HG03558 (cell line): Measurements from ENCODE around the gene CDH26.
"Not testable (repeated sequence)": the region's sequence is repeated elsewhere in the genome, so short reads cannot be mapped to it uniquely, and the experiment has no call there.

Experiments
- ATAC-seq: cut with Tn5 transposase; IDR thresholded peaks from one replicate; pipeline ENCODE4 v1.9.1; 2021; ENCODE audit warnings: moderate number of reproducible peaks; ENCODE audit not compliant: unreplicated experiment; ENCODE audit errors: extremely low read depth

CDH26 gene

GRCh38 chr20:59940129-59940955 is 17.9 kb upstream of the CDH26 start, which contains the start of the genes FAM217B and PPP1R3D:
TSS of gene FAM217B (plus strand) at chr20:59940389. CDS start at chr20:59943944, 3,555 bp downstream.
TSS of gene PPP1R3D (minus strand) at chr20:59940305. CDS start at chr20:59939931, 374 bp downstream.
- peak; percentile 87 for ATAC-seq

GRCh38 chr20:59940956-59941294 is 17.3 kb upstream of the CDH26 start:
- no peak for ATAC-seq

- ATAC-seq = no peak
Measured at GRCh38 chr20:59942245-59942644, 16.0 kb upstream of the CDH26 start.

- ATAC-seq = no peak
Measured at GRCh38 chr20:59944726-59945125, 13.5 kb upstream of the CDH26 start.

- no peak for ATAC-seq
Measured at GRCh38 chr20:59945175-59945574, 13.0 kb upstream of the CDH26 start.

GRCh38 chr20:59945731-59946130 is 12.5 kb upstream of the CDH26 start:
- ATAC-seq = no peak

GRCh38 chr20:59947376-59947775 is 10.8 kb upstream of the CDH26 start:
- no peak for ATAC-seq

- ATAC-seq = no peak
Measured at GRCh38 chr20:59948212-59948611, 10.0 kb upstream of the CDH26 start.

GRCh38 chr20:59948828-59949720 is 9.1 kb upstream of the CDH26 start:
- ATAC-seq = no peak

GRCh38 chr20:59949911-59950310 is 8.3 kb upstream of the CDH26 start:
- no peak for ATAC-seq

GRCh38 chr20:59954718-59955117 is 3.5 kb upstream of the CDH26 start:
- ATAC-seq = no peak

GRCh38 chr20:59955131-59955796 is 3.0 kb upstream of the CDH26 start:
- no peak for ATAC-seq

GRCh38 chr20:59957568-59957967 is 655 bp upstream of the CDH26 start:
- not testable (repeated sequence) for ATAC-seq

- no peak for ATAC-seq
Measured at GRCh38 chr20:59958626-59959025, 403 bp downstream of the CDH26 start.

GRCh38 chr20:59961423-59961822 is 3.2 kb downstream of the CDH26 start:
- ATAC-seq = no peak

- ATAC-seq = no peak
Measured at GRCh38 chr20:59962155-59962554, 3.9 kb downstream of the CDH26 start.

- ATAC-seq = no peak
Measured at GRCh38 chr20:59966428-59966827, 8.2 kb downstream of the CDH26 start.

GRCh38 chr20:59971428-59971827 is 13.2 kb downstream of the CDH26 start:
- no peak for ATAC-seq

- no peak for ATAC-seq
Measured at GRCh38 chr20:59972037-59972801, 14.0 kb downstream of the CDH26 start.
